ENCODE results near the gene RUVBL1. TPM values are rescaled to one million over a fixed set of nuclear protein-coding genes. Genes with fewer than 3 reads are reported as not detected.

The RUVBL1 gene
- polyA plus RNA-seq, 1 donor = 36.2 TPM

Other genes with a start within 250 kb of the RUVBL1 start
- 19.4 TPM for gene KBTBD12, start 208.6 kb downstream of the RUVBL1 start, polyA plus RNA-seq (ENCODE audit: insufficient read length)
- 98.3 TPM for gene SEC61A1, start 71.4 kb downstream of the RUVBL1 start, polyA plus RNA-seq (ENCODE audit: insufficient read length)
- gene EEFSEC, start 29.7 kb upstream of the RUVBL1 start, polyA plus RNA-seq (ENCODE audit: insufficient read length) = 19.7 TPM